IMR-90 (cell line): ENCODE measurements around the gene TEC. TPM values are rescaled to one million over a fixed set of nuclear protein-coding genes. Genes with fewer than 3 reads are reported as not detected.

Experiments used
- ATAC-seq: fragments of 200-7000 bp; cut with Tn5 transposase; 2 replicates; pipeline ENCODE4 v1.9.1; 2020; ENCODE audit warnings: low read depth, mild to moderate bottlenecking, moderate library complexity
- BruUV-seq: library from RNA; stranded (reverse); fragments of 400-500 nt; replicated peaks from 2 replicates; lab custom pipeline; 2021; lab: Mats Ljungman, UMichigan
- CTCF ChIA-PET: fragments of 300-600 bp; formaldehyde crosslinking; extraction: SDS; loops from one replicate; lab custom pipeline; 2021; ENCODE audit warnings: antibody characterized with exemption; lab: Yijun Ruan, JAX
- POLR2A ChIA-PET: fragments of 300-600 bp; sonication (Branson Sonifier 250); formaldehyde crosslinking; loops from one replicate; lab custom pipeline; 2022; ENCODE audit warnings: antibody characterized with exemption; ENCODE audit not compliant: unreplicated experiment; lab: Charles Lee
- DNase-seq: peaks from one replicate; pipeline ENCODE4 v3.0.0; 2013
- H2AFZ ChIP-seq: replicated peaks from 2 replicates; pipeline ENCODE3; 2013; ENCODE audit warnings: low read length, mild to moderate bottlenecking; ENCODE audit not compliant: poor library complexity
- H2AK5ac ChIP-seq: 2 replicates; pipeline ENCODE4 v1.6.1; 2013; ENCODE audit warnings: low read depth, low read length, inconsistent platforms
- H2AK9ac ChIP-seq: replicated peaks from 2 replicates; pipeline ENCODE3; 2013; ENCODE audit warnings: mild to moderate bottlenecking, low read depth, low read length, moderate library complexity; ENCODE audit not compliant: poor library complexity
- H2BK120ac ChIP-seq: 2 replicates; pipeline ENCODE4 v1.6.1; 2013; ENCODE audit warnings: low read depth, low read length, inconsistent platforms
- H2BK15ac ChIP-seq: 3 replicates; pipeline ENCODE4 v1.6.1; 2013; ENCODE audit warnings: low read depth, low read length, inconsistent platforms
- H2BK20ac ChIP-seq: 2 replicates; pipeline ENCODE4 v1.6.1; 2013; ENCODE audit warnings: low read depth, mild to moderate bottlenecking, inconsistent platforms, low read length, moderate library complexity
- H2BK5ac ChIP-seq: 2 replicates; pipeline ENCODE4 v1.6.1; 2013; ENCODE audit warnings: mild to moderate bottlenecking, low read depth, low read length, inconsistent platforms; ENCODE audit not compliant: poor library complexity, severe bottlenecking
- H3K14ac ChIP-seq: replicated peaks from 2 replicates; pipeline ENCODE4 v1.6.1; 2013; ENCODE audit warnings: low read depth, low read length, inconsistent platforms
- H3K18ac ChIP-seq: 2 replicates; pipeline ENCODE4 v1.6.1; 2013; ENCODE audit warnings: low read depth, low read length, control low read depth
- H3K23ac ChIP-seq: 2 replicates; pipeline ENCODE4 v1.6.1; 2013; ENCODE audit warnings: low read depth, low read length, inconsistent platforms
- H3K27ac ChIP-seq: 2 replicates; pipeline ENCODE4 v1.5.1; 2013; ENCODE audit warnings: mild to moderate bottlenecking, control low read depth, low read length; ENCODE audit not compliant: insufficient read depth
- H3K27me3 ChIP-seq: 2 replicates; pipeline ENCODE4 v1.6.1; 2013; ENCODE audit warnings: low read length; ENCODE audit not compliant: control insufficient read depth, insufficient read depth
- H3K36me3 ChIP-seq: 2 replicates; pipeline ENCODE4 v1.6.1; 2013; ENCODE audit warnings: low read length, mixed read lengths; ENCODE audit not compliant: control insufficient read depth, insufficient read depth
- H3K4ac ChIP-seq: 2 replicates; pipeline ENCODE4 v1.6.1; 2013; ENCODE audit warnings: low read depth, low read length, inconsistent platforms
- H3K4me1 ChIP-seq: 2 replicates; pipeline ENCODE4 v1.6.1; 2013; ENCODE audit warnings: low read length, mixed read lengths; ENCODE audit not compliant: control insufficient read depth, insufficient read depth
- H3K4me2 ChIP-seq: 2 replicates; pipeline ENCODE4 v1.6.1; 2013; ENCODE audit warnings: low read depth, mild to moderate bottlenecking, control low read depth, low read length, moderate library complexity
- H3K4me3 ChIP-seq: 2 replicates; pipeline ENCODE4 v1.5.1; 2013; ENCODE audit warnings: low read depth, mild to moderate bottlenecking, control low read depth, low read length, moderate library complexity; ENCODE audit not compliant: insufficient read depth
- H3K56ac ChIP-seq: 2 replicates; pipeline ENCODE4 v1.6.1; 2013; ENCODE audit warnings: low read length, inconsistent platforms; ENCODE audit not compliant: insufficient read depth; ENCODE audit errors: extremely low read depth
- H3K79me1 ChIP-seq, 2 experiments: 2 replicates each; pipeline ENCODE4 v1.6.1; 2013; ENCODE audit warnings: low read length in 2 of 2, inconsistent platforms in 1 of 2, low read depth in 1 of 2
- H3K9ac ChIP-seq: 2 replicates; pipeline ENCODE4 v1.6.1; 2013; ENCODE audit warnings: low read depth, low read length, control low read depth
- H3K9me1 ChIP-seq: 2 replicates; pipeline ENCODE4 v1.6.1; 2013; ENCODE audit warnings: low read length, inconsistent platforms; ENCODE audit not compliant: insufficient read depth
- H3K9me3 ChIP-seq: 2 replicates; pipeline ENCODE4 v1.6.1; 2013; ENCODE audit warnings: low read length; ENCODE audit not compliant: control insufficient read depth, insufficient read depth
- H4K20me1 ChIP-seq: 2 replicates; pipeline ENCODE4 v1.6.1; 2013; ENCODE audit warnings: low read length, inconsistent platforms; ENCODE audit not compliant: insufficient read depth
- H4K5ac ChIP-seq: 2 replicates; pipeline ENCODE4 v1.6.1; 2013; ENCODE audit warnings: mild to moderate bottlenecking, low read depth, low read length, control low read depth
- H4K8ac ChIP-seq, 2 experiments: 2 replicates each; pipeline ENCODE4 v1.6.1; 2013; ENCODE audit warnings: low read depth in 2 of 2, low read length in 2 of 2, control low read depth in 1 of 2, inconsistent platforms in 1 of 2
- H4K91ac ChIP-seq: 2 replicates; pipeline ENCODE4 v1.6.1; 2013; ENCODE audit warnings: low read depth, low read length, inconsistent platforms; ENCODE audit not compliant: insufficient read depth
- BHLHE40 ChIP-seq: fragments of 150-350 bp; IDR thresholded peaks from 2 replicates; pipeline ENCODE4 v1.6.1; 2016; ENCODE audit warnings: mild to moderate bottlenecking, low read depth, low read length
- CEBPB ChIP-seq: IDR thresholded peaks from 2 replicates; pipeline ENCODE4 v1.6.1; 2012; ENCODE audit warnings: low read depth, low read length, improper control_type of control experiment
- CTCF ChIP-seq: conservative IDR thresholded peaks from 2 replicates; pipeline ENCODE4 v1.5.1; 2012; ENCODE audit warnings: mild to moderate bottlenecking, low read depth, low read length, improper control_type of control experiment
- MAFK ChIP-seq: IDR thresholded peaks from 2 replicates; pipeline ENCODE4 v1.6.1; 2012; ENCODE audit warnings: low read depth, low read length, improper control_type of control experiment
- MXI1 ChIP-seq: IDR thresholded peaks from 2 replicates; pipeline ENCODE4 v1.6.1; 2012; ENCODE audit warnings: low read depth, mild to moderate bottlenecking, low read length, moderate library complexity, borderline replicate concordance
- POLR2A ChIP-seq: IDR thresholded peaks from 2 replicates; pipeline ENCODE4 v1.6.1; 2012; ENCODE audit warnings: mild to moderate bottlenecking, low read depth, low read length
- RAD21 ChIP-seq: IDR thresholded peaks from 2 replicates; pipeline ENCODE4 v1.6.1; 2012; ENCODE audit warnings: low read length, improper control_type of control experiment
- RCOR1 ChIP-seq: IDR thresholded peaks from 2 replicates; pipeline ENCODE4 v1.6.1; 2012; ENCODE audit warnings: mild to moderate bottlenecking, low read length, improper control_type of control experiment; ENCODE audit not compliant: insufficient replicate concordance
- RFX5 ChIP-seq: IDR thresholded peaks from 2 replicates; pipeline ENCODE4 v1.8.0; 2012; ENCODE audit warnings: low read depth, mild to moderate bottlenecking, low read length, moderate library complexity
- SMC3 ChIP-seq: fragments of 150-350 bp; IDR thresholded peaks from 2 replicates; pipeline ENCODE4 v1.6.1; 2016; ENCODE audit warnings: low read depth, mild to moderate bottlenecking, antibody characterized with exemption, low read length, moderate library complexity
- WGBS, 2 experiments: methylation state at CpG; one replicate each; pipeline versions ENCODE4 v1.1.5 to v1.1.7; 2013; ENCODE audit warnings: missing lambda C conversion rate in 2 of 2; ENCODE audit not compliant: insufficient read length in 1 of 2; ENCODE audit errors: extremely low coverage in 2 of 2; 5-methylcytosine and 5-hydroxymethylcytosine counted together
- dilution Hi-C: fragments of 300-500 bp; cut with HindIII; formaldehyde crosslinking; loops from one replicate; pipeline ENCODE4 v1.14.3; 2018; ENCODE audit warnings: low sequenced_read_pairs; ENCODE audit not compliant: unreplicated experiment
- in situ Hi-C: fragments of 300-500 bp; cut with MboI; formaldehyde crosslinking; loops from 3 replicates; pipeline ENCODE4 v1.14.3; 2019; ENCODE audit warnings: low sequenced_read_pairs, inconsistent platforms, mixed read lengths
- intact Hi-C: fragments of 100-400 bp; cut with micrococcal nuclease; formaldehyde crosslinking; loops from 2 replicates; pipeline ENCODE4 v1.10.0; 2022
- polyA plus RNA-seq, 3 experiments: library from polyadenylated mRNA; depleted of rRNA; stranded (reverse); fragments of >200 nt; gene quantifications; 2 replicates each; pipeline ENCODE4 v1.2.3, GENCODE V29; 2012; ENCODE audit warnings: low replicate concordance in 1 of 3
- total RNA-seq: library from RNA; depleted of rRNA; stranded (reverse); fragments of >200 nt; gene quantifications from 2 replicates; pipeline ENCODE4 v1.2.3, GENCODE V29; 2012

TEC gene
- total and polyA plus RNA-seq, 2 of the 4 experiments (the other 2 are of a cell fraction) = 0.39 to 0.54 TPM

GRCh38 chr4:48121180-48121579 lies 148.5 kb downstream of the TEC start:
- DNase-seq = no peak
- Histone ChIP-seq H3K27me3 (peaks cover 6% of the 10 kb centered on the region), H4K20me1 (no peaks in the 10 kb centered on the region), H3K4me1 (no peaks in the 10 kb centered on the region), H3K27ac (no peak overlapping the region), H3K14ac (no peak overlapping the region), H3K9me3 (no peaks in the 10 kb centered on the region), H2AK5ac (no peak overlapping the region), H3K23ac (no peak overlapping the region), H3K9ac (no peak overlapping the region), H3K56ac (no peak overlapping the region), H2AK9ac (no peak overlapping the region), H4K5ac (no peak overlapping the region), H3K79me1 (no peaks in the 10 kb centered on the region), H3K4ac (no peak overlapping the region), H2BK15ac (no peak overlapping the region), H3K36me3 (no peaks in the 10 kb centered on the region), H2BK120ac (no peak overlapping the region), H3K9me1 (no peaks in the 10 kb centered on the region), H3K18ac (no peak overlapping the region), H2BK5ac (no peak overlapping the region), H3K4me3 (no peak overlapping the region), H4K8ac (no peak overlapping the region), H4K91ac (no peak overlapping the region), H3K4me2 (no peak overlapping the region), H2BK20ac (no peak overlapping the region), H2AFZ (no peak overlapping the region)
- ChIA-PET POLR2A (no interaction called here), CTCF (no interaction called here)
- ATAC-seq = no peak
- TF ChIP-seq RAD21 (no peak), CTCF (no peak), SMC3 (no peak), POLR2A (no peak), RFX5 (no peak), MXI1 (no peak), CEBPB (no peak), BHLHE40 (no peak), MAFK (no peak), RCOR1 (no peak)
- in situ Hi-C loops = no loop called here
- intact Hi-C loops = no loop called here
- dilution Hi-C loops = no loop called here
- WGBS, 2 experiments = no CpG with 5 or more reads among the region's 2 CpGs
- no TSS peak for BruUV-seq
